GM12801 (cell line): ENCODE results near the gene SLC47A2.

Experiments
- TF ChIP-seq, protein P1 (sequence below): IDR thresholded peaks from one replicate; pipeline ENCODE4 v1.5.1; 2011; ENCODE audit warnings: control low read depth; ENCODE audit not compliant: insufficient read length; ENCODE audit errors: extremely low read depth

Gene SLC47A2

DNA sequence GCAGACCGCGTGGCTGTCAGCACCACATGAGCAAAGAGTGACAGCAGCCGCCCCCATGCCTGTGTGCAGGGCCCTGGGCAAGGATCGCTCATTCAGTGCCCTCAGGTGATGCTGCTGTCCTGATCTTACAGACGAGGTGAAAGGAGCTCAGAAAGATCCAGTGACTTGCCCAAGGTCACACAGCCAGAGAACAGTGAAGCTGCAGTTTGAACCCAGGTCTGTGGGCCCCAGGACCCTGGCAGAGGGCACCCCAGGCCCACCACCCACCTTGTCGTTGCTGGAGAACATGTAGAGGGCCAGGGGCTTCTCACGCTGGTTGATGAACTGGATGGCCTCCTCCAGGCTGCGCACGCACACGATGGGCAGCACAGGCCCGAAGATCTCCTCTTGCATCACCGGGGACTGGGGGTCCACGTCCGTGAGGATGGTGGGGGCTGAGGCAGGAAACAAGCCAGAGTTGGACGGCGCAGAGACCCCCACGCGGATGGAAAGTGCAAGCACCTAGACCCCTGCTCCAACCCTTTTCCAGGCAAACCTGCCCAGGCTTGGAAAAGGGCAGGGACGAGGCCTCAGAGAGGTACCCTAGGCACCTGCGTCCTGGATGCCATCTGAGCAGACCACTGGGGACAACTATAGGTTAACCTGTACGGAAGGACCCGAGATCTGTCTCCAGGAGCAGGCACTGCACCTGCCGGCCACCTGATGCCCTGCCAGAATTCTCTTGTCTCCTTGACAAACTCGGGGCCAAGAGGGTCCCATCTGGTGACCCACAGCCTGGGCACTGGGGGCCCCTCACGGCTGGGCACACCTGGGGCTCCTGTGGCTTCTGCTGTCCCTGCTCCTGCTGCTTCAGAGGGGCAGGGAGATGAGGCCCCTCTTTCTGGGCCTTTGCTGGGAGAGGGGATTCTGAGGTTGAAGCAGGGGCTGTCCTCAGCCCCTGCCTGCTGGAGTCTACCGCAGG is 23.1 kb upstream of the SLC47A2 start:
- TF ChIP-seq, protein P1, sequence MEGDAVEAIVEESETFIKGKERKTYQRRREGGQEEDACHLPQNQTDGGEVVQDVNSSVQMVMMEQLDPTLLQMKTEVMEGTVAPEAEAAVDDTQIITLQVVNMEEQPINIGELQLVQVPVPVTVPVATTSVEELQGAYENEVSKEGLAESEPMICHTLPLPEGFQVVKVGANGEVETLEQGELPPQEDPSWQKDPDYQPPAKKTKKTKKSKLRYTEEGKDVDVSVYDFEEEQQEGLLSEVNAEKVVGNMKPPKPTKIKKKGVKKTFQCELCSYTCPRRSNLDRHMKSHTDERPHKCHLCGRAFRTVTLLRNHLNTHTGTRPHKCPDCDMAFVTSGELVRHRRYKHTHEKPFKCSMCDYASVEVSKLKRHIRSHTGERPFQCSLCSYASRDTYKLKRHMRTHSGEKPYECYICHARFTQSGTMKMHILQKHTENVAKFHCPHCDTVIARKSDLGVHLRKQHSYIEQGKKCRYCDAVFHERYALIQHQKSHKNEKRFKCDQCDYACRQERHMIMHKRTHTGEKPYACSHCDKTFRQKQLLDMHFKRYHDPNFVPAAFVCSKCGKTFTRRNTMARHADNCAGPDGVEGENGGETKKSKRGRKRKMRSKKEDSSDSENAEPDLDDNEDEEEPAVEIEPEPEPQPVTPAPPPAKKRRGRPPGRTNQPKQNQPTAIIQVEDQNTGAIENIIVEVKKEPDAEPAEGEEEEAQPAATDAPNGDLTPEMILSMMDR: no peak

DNA sequence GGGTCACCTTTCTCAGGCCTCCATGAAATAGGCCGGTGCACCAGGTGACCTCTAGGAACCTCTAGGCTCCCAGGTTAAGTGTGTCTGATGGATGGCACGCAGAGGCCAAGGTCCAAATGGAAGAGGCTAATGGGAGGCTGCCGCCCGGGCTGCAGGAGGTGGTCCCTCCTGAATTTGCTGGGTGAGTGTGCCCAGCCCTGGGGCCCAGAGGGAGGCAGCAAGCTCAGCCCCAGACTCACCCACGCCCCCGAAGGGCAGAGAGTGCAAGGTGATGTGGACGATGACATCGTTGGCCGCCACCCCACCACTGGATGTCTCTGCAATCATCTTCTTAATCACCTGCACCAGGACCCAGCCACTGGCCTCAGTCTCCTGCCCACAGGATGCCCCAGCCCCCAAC is 22.4 kb upstream of the SLC47A2 start:
- TF ChIP-seq, protein P1: no peak

DNA sequence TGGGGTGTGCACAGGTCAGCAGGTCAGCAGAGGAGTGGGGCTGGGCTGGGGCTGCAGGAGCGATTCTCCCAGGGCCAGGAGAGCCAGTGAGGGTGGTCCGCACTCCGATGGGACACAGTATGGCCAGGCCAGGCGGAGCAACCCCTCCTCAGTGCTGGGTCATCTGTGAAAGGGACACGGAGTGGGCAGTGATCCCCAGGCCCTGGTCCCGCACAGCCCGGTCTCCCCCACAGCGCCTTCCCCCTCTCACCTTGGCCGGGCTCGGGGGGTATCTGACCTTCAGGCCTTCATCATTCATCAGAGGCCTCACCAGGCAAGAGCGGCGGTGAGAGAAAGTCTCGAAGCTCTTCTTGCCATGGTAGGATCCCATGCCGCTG is 21.7 kb upstream of the SLC47A2 start:
- TF ChIP-seq, protein P1: no peak

DNA sequence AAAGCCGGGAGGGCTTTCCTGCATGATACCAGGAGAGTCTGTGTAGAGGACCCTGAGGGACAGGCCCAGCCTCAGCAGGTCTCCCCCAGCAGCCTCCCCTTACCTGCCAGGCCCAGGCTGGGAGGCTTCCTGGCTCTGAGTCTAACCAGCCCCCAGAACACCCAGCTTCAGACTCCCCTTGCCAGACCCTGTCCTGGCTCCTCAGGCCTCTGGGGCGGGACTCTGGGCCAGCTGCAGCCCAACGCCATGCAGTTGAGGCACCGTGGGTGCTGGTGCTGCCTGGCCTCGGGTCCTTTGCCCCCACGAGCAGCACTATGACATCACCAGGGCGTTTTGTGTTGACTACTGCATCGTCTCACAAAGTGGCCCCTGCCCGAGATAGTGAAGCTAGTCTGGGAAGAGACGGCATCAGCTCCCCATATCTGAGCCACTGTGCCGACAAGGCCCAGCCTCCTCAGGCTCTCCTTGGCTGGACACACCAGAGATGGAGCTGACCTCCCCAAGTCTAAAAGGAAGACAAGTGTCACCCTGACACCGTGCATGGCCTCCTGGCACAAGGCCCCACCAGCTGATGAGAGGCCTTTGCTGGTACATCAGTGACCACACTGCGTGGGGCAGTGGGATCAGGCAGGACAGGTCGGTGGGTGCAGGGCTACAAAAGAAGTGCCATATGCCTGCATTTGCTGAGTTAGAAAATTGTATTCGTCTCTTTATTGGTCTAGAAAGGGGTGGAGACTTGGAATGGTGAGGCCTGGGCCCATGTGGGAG is 21.1 kb upstream of the SLC47A2 start:
- TF ChIP-seq, protein P1: no peak

DNA sequence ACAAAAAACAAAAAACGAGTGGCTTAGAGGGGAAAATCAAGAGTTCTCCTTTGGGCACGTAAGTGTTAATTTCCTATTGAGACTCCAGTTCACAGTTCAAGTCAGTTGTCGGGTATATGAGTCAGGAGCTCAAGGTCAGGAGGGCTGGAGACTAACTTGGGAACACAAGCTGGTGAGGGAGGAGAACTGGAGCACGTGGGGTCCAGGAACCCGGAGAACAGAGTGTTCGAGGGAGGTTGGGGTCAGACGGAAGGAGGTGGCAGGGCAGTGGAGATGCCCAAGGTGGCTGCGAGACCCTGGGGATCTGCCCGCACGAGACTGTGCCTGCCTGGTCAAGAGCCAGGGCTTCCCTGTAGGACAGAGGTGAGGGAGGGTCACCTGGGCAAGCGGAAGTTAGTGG is 19.7 kb upstream of the SLC47A2 start:
- TF ChIP-seq, protein P1: no peak

DNA sequence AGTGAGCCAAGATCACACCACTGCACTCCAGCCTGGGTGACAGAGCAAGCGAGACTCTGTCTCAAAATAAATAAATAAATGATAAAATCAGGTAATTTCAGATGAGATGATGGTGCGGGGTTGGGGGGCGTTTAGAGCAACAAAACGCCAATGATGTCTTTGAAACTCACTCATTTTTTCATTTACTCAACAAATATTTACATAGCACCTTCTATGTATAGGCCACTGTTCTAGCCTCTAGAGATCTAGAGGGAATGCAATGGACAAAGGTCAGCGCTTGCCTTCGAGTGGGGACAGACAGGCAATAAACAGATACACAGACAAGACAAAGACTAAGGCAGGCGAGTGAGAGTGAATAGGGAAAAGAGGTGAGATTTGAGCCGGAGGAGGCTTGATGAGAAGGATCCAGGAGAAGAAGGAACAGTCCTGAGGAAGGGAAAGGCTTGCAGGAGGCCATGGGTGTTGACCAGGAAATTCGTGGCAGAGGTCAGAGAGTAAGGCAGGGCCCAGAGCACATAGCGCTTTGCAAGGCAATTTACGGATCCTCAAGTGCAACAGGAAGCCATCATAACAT is 17.7 kb upstream of the SLC47A2 start:
- TF ChIP-seq, protein P1: no peak

DNA sequence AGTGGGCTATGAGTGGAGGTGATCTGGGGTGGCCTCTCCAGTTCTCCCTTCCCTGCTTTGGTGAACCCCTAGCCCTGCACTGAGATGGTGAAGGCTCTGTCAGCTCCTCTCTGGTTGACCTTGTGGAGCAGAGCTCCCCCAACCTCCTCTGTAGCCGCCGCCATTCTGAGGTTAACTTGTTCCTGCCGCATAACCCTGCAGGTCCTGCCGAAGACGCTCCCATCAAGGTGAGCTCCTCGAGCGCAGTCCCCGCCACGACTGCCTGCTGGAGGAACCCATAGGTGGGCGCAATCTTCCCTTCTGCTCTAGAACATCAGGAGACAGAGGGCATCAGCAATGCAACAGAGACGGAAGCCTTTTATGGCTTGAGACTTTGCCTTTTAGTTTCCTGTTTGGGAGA is 15.2 kb upstream of the SLC47A2 start:
- TF ChIP-seq, protein P1: no peak
